GM12891 (cell line): ENCODE results near the gene ZNF425.
"Not testable (repeated sequence)": the region's sequence is repeated elsewhere in the genome, so short reads cannot be mapped to it uniquely, and the experiment has no call there.

Experiments
- DNase-seq: peaks from one replicate; pipeline ENCODE4 v3.0.0; 2011; ENCODE audit warnings: low spot score; ENCODE audit not compliant: insufficient read length
- FAIRE-seq: peaks from 2 replicates; lab custom pipeline; 2011; peaks lifted over from hg19 to GRCh38; lab: Jason Lieb, UNC
- PAX5 ChIP-seq: IDR thresholded peaks from 2 replicates; pipeline ENCODE4 v1.6.1; 2011; ENCODE audit warnings: low read length, moderate library complexity, mild to moderate bottlenecking; ENCODE audit not compliant: insufficient read depth, severe bottlenecking
- POLR2A ChIP-seq: IDR thresholded peaks from 2 replicates; pipeline ENCODE4 v1.6.1; 2011; ENCODE audit warnings: low read depth, low read length, control low read depth
- POLR2AphosphoS5 ChIP-seq: IDR thresholded peaks from 2 replicates; pipeline ENCODE4 v1.6.1; 2011; ENCODE audit warnings: low read depth, low read length, control low read depth
- POU2F2 ChIP-seq: IDR thresholded peaks from 2 replicates; pipeline ENCODE4 v1.6.1; 2011; ENCODE audit warnings: low read depth, mild to moderate bottlenecking, control low read depth, low read length, moderate library complexity
- SPI1 ChIP-seq: IDR thresholded peaks from 2 replicates; pipeline ENCODE4 v1.6.1; 2011; ENCODE audit warnings: low read depth, low read length, control low read depth
- TAF1 ChIP-seq: IDR thresholded peaks from 2 replicates; pipeline ENCODE4 v1.6.1; 2011; ENCODE audit warnings: low read depth, low read length, control low read depth

The ZNF425 gene

GRCh38 chr7:149100821-149101220 is 25.3 kb downstream of the ZNF425 start:
- FAIRE-seq (no peak), DNase-seq (no peak)
- TF ChIP-seq POLR2AphosphoS5: no peak

DNA sequence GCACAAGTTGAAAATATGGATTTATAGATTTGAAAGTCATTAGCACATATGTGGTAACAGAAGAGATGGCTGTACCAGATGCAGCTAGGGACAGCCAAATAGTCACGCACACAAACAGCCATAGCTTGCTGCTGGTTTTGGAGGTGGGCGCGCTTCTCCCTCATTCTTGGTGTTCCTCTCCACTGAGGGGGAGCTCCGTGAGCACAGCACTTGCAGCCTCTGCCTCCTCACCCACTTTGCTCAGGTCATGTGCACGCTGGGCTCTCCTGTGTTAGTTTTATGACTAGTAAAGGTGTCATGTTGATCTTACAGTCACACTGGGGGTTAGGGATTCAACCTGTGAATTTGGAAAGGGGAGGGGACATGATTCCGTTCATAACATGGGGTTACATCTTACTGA is 27.1 kb downstream of the ZNF425 start:
- no peak for TF ChIP-seq TAF1
- no peak for TF ChIP-seq PAX5
- no peak for TF ChIP-seq POLR2AphosphoS5
- no peak for TF ChIP-seq SPI1
- no peak for TF ChIP-seq POU2F2
- TF ChIP-seq POLR2A: no peak
- no peak for FAIRE-seq

GRCh38 chr7:149097088-149097487 is 29.0 kb downstream of the ZNF425 start:
- TF ChIP-seq POLR2AphosphoS5: no peak
- no peak for TF ChIP-seq POU2F2
- no peak for TF ChIP-seq PAX5
- TF ChIP-seq TAF1: no peak
- no peak for FAIRE-seq
- DNase-seq: no peak

More for the DNA sequence above, 27.1 kb downstream of the ZNF425 start:
- DNase-seq: no peak

DNA sequence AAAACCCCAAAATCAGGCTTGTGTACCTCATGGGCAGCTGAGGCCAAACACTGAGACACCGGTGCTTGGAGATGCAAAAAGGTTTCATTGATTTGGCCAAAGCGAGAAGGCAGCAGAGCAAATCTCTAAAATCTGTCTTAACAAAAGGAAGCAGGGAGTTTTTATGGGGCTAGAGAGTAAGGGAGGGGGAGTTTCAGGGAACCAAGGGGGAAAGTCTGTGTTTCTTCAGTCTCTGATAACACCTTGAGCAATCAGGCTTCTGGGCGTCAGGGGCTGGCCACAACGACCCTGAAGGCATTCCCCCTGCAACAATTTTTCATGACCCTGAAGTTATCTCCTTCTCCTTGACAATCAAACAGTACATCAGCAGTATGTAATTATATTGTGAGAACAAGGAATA is 32.9 kb downstream of the ZNF425 start:
- TF ChIP-seq POLR2AphosphoS5 (no peak), SPI1 (no peak), POU2F2 (no peak), POLR2A (no peak), TAF1 (no peak), PAX5 (no peak)
- FAIRE-seq: no peak
- DNase-seq: no peak

GRCh38 chr7:149092244-149092643 is 33.9 kb downstream of the ZNF425 start:
- DNase-seq, FAIRE-seq: not testable (repeated sequence)

- FAIRE-seq (peak; percentile 97), DNase-seq (peak; percentile 92)
- TF ChIP-seq POLR2A: peak; percentile 90
- TF ChIP-seq SPI1: no peak
- peak; percentile 50 for TF ChIP-seq PAX5
- peak; percentile 73 for TF ChIP-seq POU2F2
- peak; percentile 82 for TF ChIP-seq POLR2AphosphoS5
- TF ChIP-seq TAF1: peak; percentile 82
Observed at GRCh38 chr7:149090397-149091195, 35.5 kb downstream of the ZNF425 start, which contains the start of gene ZNF786. Gene ZNF786, minus strand, starts transcription at chr7:149090718. Its CDS starts 78 bp downstream, at chr7:149090640.

DNA sequence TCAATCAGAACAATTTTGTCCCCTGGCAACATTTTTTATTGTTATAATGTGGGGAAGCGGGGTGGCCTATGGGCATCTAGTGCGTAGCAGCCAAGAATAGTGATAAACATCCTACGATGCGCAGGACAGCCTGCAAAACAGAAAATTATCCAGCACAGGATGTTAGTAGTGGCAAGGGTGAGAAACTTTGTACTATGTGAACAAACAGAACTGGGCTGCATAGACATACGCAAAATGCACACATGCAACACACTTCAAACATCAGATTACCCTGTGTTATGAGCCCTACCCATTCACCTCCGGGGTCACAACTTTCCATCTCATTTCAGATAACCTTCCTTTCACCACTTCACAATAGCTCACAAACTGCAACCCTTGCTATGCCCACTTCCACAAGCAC is 38.7 kb downstream of the ZNF425 start:
- DNase-seq (no peak), FAIRE-seq (no peak)
- no peak for TF ChIP-seq POU2F2
- no peak for TF ChIP-seq TAF1
- TF ChIP-seq POLR2A: no peak
- TF ChIP-seq POLR2AphosphoS5: no peak
- TF ChIP-seq SPI1: no peak
- no peak for TF ChIP-seq PAX5

DNA sequence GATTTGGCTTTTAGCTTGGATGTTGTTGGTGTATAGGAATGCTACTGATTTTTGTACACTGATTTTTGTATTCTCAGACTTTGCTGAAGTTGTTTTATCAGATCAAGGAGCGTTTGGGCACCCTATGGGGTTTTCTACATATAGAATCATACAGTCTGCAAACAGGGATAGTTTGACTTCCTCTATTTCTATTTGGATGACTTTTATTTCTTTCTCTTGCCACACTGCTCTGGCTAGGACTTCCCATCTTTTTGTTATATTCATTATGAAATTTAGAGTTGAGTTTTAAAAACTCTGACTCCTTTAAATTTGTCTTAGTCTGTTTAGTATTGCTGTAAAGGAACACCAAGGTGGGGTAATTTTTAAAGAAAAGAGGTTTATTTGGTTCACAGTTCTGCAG is 40.3 kb downstream of the ZNF425 start:
- DNase-seq: no peak
- TF ChIP-seq POU2F2 (no peak), TAF1 (no peak), PAX5 (no peak), POLR2A (no peak), SPI1 (no peak), POLR2AphosphoS5 (no peak)
- FAIRE-seq: no peak

DNA sequence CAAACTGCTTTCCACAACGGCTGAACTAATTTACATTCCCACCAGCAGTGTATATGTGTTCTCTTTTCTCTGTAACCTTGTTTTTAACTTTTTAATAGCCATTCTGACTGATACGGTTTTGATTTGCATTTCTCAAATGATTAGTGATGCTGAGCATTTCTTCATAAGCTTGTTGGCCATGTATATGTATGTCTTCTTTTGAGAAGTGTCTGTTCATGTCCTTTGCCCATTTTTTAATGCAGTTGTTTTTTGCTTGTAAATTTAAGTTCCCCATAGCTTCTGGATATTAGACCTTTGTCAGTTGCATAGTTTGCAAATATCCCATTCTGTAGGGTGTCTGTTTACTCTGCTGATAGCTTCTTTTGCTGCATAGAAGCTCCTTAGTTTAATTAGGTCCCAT is 41.7 kb downstream of the ZNF425 start:
- no peak for TF ChIP-seq POLR2AphosphoS5
- TF ChIP-seq POLR2A: no peak
- no peak for TF ChIP-seq TAF1
- no peak for TF ChIP-seq POU2F2
- TF ChIP-seq PAX5: no peak
- no peak for TF ChIP-seq SPI1
- DNase-seq: no peak
- FAIRE-seq: no peak

DNA sequence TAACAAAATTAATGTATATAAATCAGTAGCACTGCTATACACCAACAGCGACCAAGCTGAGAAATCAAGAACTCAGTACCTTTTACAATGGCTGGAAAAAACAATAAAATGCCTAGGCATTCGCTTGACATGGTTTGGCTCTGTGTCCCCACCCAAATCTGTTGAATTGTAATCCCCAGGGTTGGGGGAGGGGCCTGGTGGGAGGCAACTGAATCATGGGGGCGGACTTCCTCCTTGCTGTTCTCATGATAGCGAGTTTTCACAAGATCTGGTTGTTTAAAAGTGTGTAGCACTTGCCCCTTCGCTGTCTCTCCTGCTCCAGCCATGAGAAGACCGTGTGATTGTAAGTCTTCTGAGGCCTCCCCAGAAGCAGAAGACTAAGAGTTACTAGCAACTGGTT is 44.2 kb downstream of the ZNF425 start:
- TF ChIP-seq PAX5 (no peak), POU2F2 (no peak), POLR2AphosphoS5 (no peak), SPI1 (no peak), POLR2A (no peak), TAF1 (no peak)
- no peak for FAIRE-seq
- DNase-seq: no peak
